ENCODE measurements around the gene HPCA. TPM values are rescaled to one million over a fixed set of nuclear protein-coding genes. Genes with fewer than 3 reads are reported as not detected.

Gene HPCA
- total RNA-seq, 1 donor from 2014 or later = not detected

DNA sequence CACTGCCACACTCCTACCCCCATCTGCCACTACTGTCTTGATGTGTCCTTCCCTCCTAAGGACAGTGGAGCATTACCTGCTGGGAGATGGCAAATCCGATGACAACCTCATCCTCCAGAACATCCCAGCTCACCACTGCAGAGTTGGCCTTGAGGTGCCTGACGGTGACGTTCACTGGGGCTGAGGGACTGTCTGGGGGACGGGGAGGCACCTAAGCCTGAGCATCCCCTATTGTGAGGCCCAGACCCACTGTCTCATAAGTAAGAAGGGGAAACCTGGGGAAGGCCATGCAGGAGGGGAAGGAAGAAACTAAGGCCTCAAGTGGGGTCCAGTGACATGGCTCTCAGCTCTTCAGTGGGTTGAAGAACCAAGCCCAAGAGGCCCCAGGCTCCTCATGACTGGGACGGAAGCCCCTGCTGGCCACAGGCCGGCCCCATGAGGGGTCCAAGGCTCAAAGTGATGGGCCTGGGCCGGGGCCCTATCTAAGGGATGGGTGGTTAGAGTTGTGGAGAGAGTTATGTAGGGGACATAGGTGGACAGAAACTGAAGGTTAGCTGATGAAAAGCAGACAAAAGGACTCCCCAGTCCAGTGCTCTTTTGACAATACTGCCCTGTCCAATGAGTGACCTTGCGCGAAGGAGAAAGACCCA lies 17.4 kb upstream of the HPCA start:
- H3K27me3 ChIP-seq (ENCODE audit: low read depth) = no peaks in the 10 kb centered on the region
- no peak for DNase-seq
- intact Hi-C loops (cut with micrococcal nuclease) = no loop called here
- H3K4me1 ChIP-seq = peaks cover 57% of the 10 kb centered on the region
- peak overlapping the region; percentile 76 for H3K27ac ChIP-seq (replicated peaks)
- H3K9me3 ChIP-seq (replicated peaks) = no peaks in the 10 kb centered on the region
- peaks cover 13% of the 10 kb centered on the region for H3K36me3 ChIP-seq
- H3K4me3 ChIP-seq = no peak overlapping the region
- TF ChIP-seq, protein P1, sequence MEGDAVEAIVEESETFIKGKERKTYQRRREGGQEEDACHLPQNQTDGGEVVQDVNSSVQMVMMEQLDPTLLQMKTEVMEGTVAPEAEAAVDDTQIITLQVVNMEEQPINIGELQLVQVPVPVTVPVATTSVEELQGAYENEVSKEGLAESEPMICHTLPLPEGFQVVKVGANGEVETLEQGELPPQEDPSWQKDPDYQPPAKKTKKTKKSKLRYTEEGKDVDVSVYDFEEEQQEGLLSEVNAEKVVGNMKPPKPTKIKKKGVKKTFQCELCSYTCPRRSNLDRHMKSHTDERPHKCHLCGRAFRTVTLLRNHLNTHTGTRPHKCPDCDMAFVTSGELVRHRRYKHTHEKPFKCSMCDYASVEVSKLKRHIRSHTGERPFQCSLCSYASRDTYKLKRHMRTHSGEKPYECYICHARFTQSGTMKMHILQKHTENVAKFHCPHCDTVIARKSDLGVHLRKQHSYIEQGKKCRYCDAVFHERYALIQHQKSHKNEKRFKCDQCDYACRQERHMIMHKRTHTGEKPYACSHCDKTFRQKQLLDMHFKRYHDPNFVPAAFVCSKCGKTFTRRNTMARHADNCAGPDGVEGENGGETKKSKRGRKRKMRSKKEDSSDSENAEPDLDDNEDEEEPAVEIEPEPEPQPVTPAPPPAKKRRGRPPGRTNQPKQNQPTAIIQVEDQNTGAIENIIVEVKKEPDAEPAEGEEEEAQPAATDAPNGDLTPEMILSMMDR (IDR thresholded peaks at IDR 0.05; ENCODE audit: borderline replicate concordance) = no peak

DNA sequence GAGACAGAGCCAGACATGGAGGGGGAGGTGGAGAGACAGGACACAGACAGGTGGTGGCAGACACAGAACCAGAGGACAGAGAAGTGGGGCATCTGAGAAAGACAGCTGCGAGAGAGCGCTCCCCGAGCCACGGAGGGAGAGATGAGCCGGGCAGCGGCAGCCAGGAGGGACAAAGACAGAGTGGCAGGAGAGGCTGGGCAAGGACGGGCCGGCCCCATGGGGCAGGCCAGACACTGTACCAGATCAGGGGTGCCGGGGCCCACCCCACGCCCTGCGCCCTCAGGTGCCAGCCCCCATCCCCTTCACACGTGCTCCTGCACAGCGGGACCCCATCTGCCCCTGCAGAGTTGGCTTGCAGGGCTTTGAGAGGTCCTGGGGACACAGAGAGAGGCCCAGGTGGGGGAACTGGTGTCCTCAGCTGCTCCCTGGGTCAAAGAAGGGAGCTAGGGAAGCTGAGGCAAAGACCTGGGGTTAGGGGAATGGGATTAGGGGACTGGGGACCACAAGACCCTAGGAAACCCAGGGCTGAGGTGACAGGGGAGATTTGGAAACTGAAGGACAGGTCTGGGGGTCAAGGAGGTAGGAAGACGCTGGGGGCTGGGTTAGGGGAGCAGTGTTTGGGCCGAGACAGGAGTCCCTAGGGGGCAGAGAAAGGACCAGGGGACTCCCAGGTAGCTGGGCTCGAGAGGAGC lies 16.2 kb upstream of the HPCA start:
- no peak for DNase-seq
- H3K27ac ChIP-seq (replicated peaks) = peak overlapping the region; percentile 76
- H3K27me3 ChIP-seq (ENCODE audit: low read depth) = no peaks in the 10 kb centered on the region
- H3K4me1 ChIP-seq = peaks cover 45% of the 10 kb centered on the region
- peak overlapping the region; percentile 70 for H3K4me3 ChIP-seq
- no peaks in the 10 kb centered on the region for H3K9me3 ChIP-seq (replicated peaks)
- peaks cover 8% of the 10 kb centered on the region for H3K36me3 ChIP-seq
- TF ChIP-seq, protein P1 (IDR thresholded peaks at IDR 0.05; ENCODE audit: borderline replicate concordance) = no peak
- intact Hi-C loops (cut with micrococcal nuclease) = no loop called here

DNA sequence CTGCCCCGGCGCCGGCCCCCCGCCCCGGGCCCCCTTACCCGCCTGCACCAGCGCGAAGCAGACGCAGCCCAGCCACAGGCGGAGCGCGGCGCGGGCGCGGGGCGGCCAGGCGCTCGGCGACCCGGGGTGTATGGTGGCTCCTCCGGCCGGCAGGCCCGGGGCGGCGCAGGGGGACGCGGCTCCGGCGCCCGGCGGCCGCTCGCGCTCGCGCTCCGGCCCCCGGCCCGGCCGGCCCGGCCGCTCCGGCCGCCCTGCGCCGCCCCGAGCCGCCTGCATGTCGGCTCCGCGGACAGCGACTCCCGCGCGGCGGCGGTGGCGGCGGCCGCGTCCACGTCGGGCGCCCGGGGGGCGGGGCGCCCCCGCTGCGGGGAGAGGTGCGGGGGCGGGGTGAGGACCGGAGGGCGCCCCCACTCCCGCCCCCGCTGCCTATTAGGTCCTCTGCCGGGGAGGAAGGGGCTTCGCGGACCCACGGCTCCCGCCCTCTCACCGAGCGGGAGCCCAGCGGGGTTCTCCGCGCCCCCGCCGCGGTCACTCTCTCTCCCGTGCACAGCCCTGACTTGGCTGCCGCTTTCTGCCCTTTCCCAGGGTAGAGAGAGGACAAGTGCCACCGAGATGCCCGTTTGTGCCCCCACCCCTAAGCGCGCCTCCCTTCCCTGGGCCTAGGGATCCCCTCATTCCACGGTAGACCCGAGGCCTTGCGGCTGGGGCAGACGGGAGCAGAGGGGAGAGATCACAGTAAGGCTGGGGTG lies 15.5 kb upstream of the HPCA start, which contains the start of gene FNDC5:
FNDC5 (minus strand) TSS at position 298 of the 749 bp plus-strand sequence.
- TF ChIP-seq, protein P1 (IDR thresholded peaks at IDR 0.05; ENCODE audit: borderline replicate concordance) = no peak
- H3K27ac ChIP-seq (replicated peaks) = peak within 1 kb of the TSS; percentile 76
- DNase-seq = peak; percentile 36
- H3K4me1 ChIP-seq = peaks cover 39% of the 10 kb centered on the region
- H3K9me3 ChIP-seq (replicated peaks) = no peaks in the 10 kb centered on the region
- peak within 1 kb of the TSS; percentile 70 for H3K4me3 ChIP-seq
- no peaks in the 10 kb centered on the region for H3K27me3 ChIP-seq (ENCODE audit: low read depth)
- intact Hi-C loops (cut with micrococcal nuclease) = no loop called here
- peaks cover 8% of the 10 kb centered on the region for H3K36me3 ChIP-seq

DNA sequence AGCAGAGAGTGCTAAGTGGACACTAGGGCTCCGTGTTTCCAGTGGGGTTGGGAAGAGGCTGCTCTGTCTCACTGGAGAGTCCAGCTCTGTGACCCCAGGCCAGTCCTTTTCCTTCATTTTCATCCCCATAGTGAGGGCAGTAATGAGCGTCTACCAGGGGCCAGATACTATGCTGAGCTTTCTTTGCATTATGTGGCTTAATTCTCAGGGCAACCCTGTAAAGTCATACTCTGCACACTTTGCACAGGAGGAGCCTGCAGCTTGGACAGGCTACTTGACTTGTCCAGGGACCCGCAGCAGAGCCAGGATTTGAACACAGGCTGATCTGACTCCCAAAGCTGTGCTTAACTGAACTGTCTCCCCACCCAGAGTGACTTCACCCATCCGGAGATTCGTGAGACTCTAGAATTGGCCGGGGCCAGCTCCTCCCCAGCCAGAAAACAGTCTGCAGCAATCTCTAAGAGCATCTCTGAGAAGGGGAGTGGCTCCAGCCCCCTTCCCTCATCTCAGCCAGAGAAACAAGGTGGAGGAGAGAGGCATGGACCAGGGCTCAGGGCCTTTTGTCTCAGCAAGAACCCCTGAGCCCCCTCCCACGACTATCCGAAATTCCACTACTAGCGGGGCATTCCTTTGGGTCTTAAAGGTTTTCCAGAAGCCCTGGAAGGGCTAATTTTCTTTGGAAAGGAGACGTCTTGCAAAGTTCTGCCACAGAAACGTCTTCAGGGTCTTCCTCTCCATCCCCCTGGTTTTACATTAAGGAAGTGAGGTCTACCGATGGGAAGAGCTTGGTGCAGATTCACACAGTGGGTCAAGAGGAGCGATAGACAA lies 14.7 kb upstream of the HPCA start:
- DNase-seq = no peak

More for the DNA sequence above, 14.7 kb upstream of the HPCA start:
- Histone ChIP-seq H3K4me3 (peak overlapping the region; percentile 70), H3K4me1 (peaks cover 35% of the 10 kb centered on the region), H3K9me3 (replicated peaks) (no peaks in the 10 kb centered on the region), H3K27ac (replicated peaks) (peak overlapping the region; percentile 73), H3K36me3 (peaks cover 8% of the 10 kb centered on the region), H3K27me3 (ENCODE audit: low read depth) (peaks cover 3% of the 10 kb centered on the region)
- TF ChIP-seq, protein P1 (IDR thresholded peaks at IDR 0.05; ENCODE audit: borderline replicate concordance) = no peak
- intact Hi-C loops (cut with micrococcal nuclease) = no loop called here
